ACC112 (cell line): ENCODE data around the gene ABHD1.

Source experiments
- H2AFZ ChIP-seq: fragments of 200-600 bp; sonication (generic); one replicate; pipeline ENCODE4 v1.6.0; 2017; ENCODE audit warnings: antibody characterized with exemption, low read length; ENCODE audit not compliant: unreplicated experiment
- H3K27ac ChIP-seq: fragments of 200-600 bp; sonication (generic); 2 replicates; pipeline ENCODE4 v1.5.1; 2014; ENCODE audit warnings: low read depth, mild to moderate bottlenecking, antibody characterized with exemption, low read length, moderate library complexity
- H3K27me3 ChIP-seq: fragments of 200-600 bp; sonication (generic); 2 replicates; pipeline ENCODE4 v1.6.1; 2014; ENCODE audit warnings: mild to moderate bottlenecking, antibody characterized with exemption, low read length, moderate library complexity, mixed read lengths; ENCODE audit not compliant: insufficient read depth
- H3K36me3 ChIP-seq: fragments of 200-600 bp; sonication (generic); 2 replicates; pipeline ENCODE4 v1.6.1; 2016; ENCODE audit warnings: mild to moderate bottlenecking, antibody characterized with exemption, low read length, moderate library complexity, mixed read lengths; ENCODE audit not compliant: insufficient read depth
- H3K4me1 ChIP-seq: fragments of 200-600 bp; sonication (generic); one replicate; pipeline ENCODE4 v1.6.1; 2016; ENCODE audit warnings: low read length, mixed read lengths; ENCODE audit not compliant: insufficient read depth, unreplicated experiment, control insufficient read depth
- H3K4me3 ChIP-seq: fragments of 200-600 bp; sonication (generic); 2 replicates; pipeline ENCODE4 v1.5.1; 2014; ENCODE audit warnings: mild to moderate bottlenecking, low read depth, low read length
- H3K79me2 ChIP-seq: fragments of 200-600 bp; sonication (generic); one replicate; pipeline ENCODE4 v1.6.0; 2016; ENCODE audit warnings: low read length; ENCODE audit not compliant: control insufficient read depth, unreplicated experiment, insufficient read depth

ABHD1 gene

DNA sequence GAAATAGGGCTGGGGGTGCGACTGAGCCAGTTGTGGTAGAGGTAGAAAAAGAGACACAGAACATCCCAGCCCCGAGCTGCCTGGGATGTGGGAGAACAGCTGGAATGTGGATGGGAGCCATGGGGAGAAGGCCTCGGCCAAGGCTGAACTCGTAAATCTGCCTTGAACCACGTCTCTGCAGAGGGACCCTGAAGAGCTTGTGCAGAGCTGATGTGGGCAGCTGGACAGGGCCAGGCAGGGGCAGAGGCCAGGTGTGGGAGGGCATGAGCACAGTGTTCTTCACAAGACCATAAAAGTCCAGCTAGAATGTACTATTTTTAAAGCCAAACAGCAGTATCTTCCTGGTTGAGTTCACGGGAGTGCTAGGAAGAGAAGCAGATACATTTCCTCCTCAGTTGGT, 30.9 kb downstream of the ABHD1 start:
- Histone ChIP-seq H2AFZ (no peak overlapping the region), H3K4me1 (no peaks in the 10 kb centered on the region), H3K27ac (no peak overlapping the region)

DNA sequence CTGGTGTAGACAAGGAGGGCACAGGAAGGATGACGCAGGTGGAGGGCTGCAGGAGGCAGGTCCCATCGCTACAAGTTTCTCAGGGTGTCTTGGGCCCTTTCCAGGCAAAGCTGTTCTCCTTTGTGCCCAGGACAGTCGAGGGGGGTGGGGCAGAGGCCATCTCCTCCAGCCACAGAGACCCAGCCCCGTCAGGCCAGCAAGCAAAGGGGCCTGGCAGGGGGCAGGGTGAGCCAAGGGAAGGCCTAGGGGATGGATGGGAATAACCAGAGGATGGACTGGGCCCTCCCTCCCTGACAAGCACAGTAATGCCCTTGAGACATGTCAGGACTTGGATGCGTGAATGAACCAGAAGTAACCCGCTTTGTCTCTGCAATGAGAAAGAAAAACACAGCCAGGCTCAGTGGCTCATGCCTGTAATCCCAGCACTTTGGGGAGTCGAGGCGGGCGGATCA, 31.5 kb downstream of the ABHD1 start:
- Histone ChIP-seq H3K79me2 (no peaks in the 10 kb centered on the region), H3K4me1 (no peaks in the 10 kb centered on the region), H3K27me3 (no peaks in the 10 kb centered on the region), H3K4me3 (no peak overlapping the region), H3K36me3 (no peaks in the 10 kb centered on the region), H2AFZ (no peak overlapping the region), H3K27ac (no peak overlapping the region)

More for the DNA sequence above, 30.9 kb downstream of the ABHD1 start:
- Histone ChIP-seq H3K27me3 (no peaks in the 10 kb centered on the region), H3K79me2 (no peaks in the 10 kb centered on the region), H3K36me3 (no peaks in the 10 kb centered on the region), H3K4me3 (no peak overlapping the region)

DNA sequence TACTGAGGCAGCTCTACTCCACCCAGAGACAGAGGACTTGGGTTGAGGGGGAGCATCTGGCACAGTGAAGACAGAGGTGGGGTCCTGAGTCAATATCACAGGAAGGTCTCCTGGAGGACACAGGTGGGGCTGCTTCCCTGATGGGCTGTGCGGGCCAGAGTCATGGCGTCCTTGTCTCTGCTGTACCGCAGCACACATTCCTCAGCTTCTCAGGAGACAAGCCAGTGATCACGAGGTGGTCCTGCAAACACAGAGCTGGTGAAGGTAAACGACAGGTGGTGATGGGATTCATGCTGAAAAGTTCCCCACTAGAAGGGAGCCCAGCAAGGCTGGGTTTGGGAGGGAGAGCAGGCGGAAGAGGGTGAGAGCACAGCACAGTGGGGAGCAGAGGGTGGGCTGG, 34.9 kb downstream of the ABHD1 start:
- Histone ChIP-seq H3K79me2 (no peaks in the 10 kb centered on the region), H3K27ac (no peak overlapping the region), H3K36me3 (no peaks in the 10 kb centered on the region), H3K4me1 (no peaks in the 10 kb centered on the region), H2AFZ (no peak overlapping the region), H3K4me3 (no peak overlapping the region), H3K27me3 (no peaks in the 10 kb centered on the region)

DNA sequence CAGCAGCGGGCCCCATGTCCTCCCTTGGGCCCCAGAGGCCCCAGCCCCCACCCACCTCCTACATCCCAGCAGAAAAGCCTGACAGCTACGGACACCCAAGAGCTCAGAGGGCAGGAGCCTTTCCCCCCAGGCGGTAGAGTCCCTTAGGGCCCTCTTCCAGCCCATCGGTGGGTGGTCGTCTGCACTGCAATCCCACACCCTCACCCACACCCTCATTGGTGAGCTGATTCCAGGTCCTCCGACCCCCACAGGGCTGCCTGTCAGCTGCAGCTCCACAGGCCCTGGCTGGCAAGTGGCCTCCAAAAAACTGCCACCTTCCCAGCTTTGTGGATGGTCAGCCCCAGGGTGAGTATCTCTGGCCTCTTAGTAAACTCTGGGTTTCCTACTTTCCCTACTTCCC, 35.7 kb downstream of the ABHD1 start:
- H3K36me3 ChIP-seq, result no peaks in the 10 kb centered on the region
- H3K4me3 ChIP-seq, result no peak overlapping the region
- no peak overlapping the region for H3K27ac ChIP-seq
- no peak overlapping the region for H2AFZ ChIP-seq
- H3K4me1 ChIP-seq, result no peaks in the 10 kb centered on the region
- no peaks in the 10 kb centered on the region for H3K27me3 ChIP-seq
- H3K79me2 ChIP-seq, result no peaks in the 10 kb centered on the region

DNA sequence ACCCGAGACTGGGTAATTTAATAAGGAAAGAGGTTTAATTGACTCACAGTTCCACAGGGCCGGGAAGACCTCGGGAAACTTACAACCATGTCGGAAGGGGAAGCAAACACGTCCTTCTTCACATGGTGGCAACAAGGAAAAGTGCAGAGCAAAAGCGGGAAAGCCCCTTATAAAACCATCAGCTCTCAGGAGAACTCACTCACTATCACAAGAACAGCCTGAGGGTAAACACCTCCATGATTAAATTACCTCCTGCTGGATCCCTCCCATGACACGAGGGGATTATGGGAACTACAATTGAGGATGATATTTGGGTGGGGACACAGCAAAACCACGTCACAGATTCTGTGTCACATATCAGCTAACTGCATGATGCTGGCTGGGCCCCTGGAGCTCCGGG, 36.6 kb downstream of the ABHD1 start:
- no peaks in the 10 kb centered on the region for H3K4me1 ChIP-seq
- no peak overlapping the region for H3K4me3 ChIP-seq
- no peak overlapping the region for H3K27ac ChIP-seq
- no peaks in the 10 kb centered on the region for H3K79me2 ChIP-seq
- H2AFZ ChIP-seq, result no peak overlapping the region
- no peaks in the 10 kb centered on the region for H3K36me3 ChIP-seq
- no peaks in the 10 kb centered on the region for H3K27me3 ChIP-seq

DNA sequence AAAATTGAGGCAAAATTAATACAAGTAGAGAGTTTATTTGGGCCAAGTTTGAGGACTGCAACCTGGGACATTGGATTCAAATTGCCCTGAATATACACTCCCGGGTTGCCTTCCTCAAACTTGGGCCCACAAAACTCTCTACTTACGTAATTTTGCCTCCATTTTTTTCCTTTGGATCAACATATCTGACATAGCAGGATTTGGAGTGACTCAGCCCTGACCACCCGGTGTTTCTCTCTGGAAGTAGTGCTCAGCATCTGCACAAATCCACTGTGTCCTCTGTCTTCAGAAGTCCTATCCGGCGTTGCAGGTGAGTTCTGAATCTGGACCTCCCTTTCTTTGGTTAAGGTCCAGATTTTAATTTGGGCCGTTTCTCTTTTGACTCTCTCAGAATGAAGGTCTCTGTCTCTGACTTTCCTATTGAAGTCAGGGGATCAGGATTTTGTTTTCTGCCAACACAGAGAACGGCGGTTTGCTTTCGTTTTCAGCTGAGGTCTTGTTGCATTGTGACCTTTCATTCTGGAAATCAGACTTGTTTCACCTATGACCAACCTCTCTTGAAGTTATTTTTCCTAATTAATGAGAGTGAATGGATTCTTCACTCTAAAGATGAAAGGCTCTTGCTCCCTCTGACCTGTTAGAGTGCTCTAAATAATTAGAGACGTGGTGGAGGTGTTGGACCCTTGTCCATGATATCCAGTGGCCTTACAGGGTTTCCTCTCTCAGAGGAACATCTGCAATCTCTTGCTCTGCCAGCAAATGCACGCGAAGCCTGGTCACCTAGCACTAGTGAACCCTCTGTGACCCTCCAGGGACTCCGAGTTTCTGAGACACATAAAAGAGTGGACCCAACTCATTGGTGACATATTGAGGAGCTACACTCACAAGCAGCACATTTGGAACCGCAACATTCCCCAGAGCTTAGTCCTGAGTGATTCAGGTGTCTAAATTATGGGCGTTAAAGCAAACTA, 38.8 kb downstream of the ABHD1 start:
- no peaks in the 10 kb centered on the region for H3K27me3 ChIP-seq
- no peaks in the 10 kb centered on the region for H3K79me2 ChIP-seq
- H3K27ac ChIP-seq, result no peak overlapping the region
- no peak overlapping the region for H2AFZ ChIP-seq
- no peaks in the 10 kb centered on the region for H3K4me1 ChIP-seq
- H3K4me3 ChIP-seq, result no peak overlapping the region
- no peaks in the 10 kb centered on the region for H3K36me3 ChIP-seq

DNA sequence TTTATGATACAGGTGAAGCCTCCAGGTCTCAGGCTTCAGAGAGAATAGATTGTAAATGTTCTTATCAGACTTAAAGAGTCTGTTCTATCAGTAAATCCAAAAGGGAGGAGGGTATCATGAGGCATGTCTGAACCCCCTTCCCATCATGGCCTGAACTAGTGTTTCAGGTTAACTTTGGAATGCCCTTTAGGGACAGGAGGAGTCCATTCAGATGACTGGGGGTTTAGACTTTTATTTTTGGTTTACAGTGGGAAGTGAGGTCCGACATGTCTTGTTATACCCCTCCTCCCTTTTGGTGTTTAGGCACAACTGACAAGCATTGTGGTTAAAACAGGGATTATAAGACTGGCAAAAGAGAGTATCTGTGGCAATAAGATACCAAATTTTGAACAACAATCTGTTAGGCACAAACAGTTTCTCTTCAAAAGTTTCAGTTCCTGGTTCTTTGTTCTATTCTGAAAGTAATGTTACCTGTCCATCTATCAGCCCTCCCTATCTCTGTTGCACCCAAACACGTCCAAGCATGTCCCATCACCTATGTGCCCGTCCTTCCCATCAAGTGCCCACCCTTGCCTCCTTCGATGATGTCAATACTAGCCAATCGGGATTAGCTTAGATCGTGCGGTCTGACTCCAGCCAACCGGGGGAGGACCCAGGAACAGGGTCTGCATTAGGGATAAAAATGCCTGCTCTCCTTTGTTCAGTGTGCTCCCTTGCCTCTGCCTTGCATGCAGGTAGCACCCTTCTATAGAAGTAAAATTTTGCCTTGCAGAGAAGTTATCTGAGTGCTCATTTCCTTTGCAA, 41.5 kb downstream of the ABHD1 start:
- Histone ChIP-seq H3K79me2 (no peaks in the 10 kb centered on the region), H3K4me3 (no peak overlapping the region), H3K4me1 (no peaks in the 10 kb centered on the region), H3K27me3 (no peaks in the 10 kb centered on the region), H2AFZ (no peak overlapping the region), H3K27ac (no peak overlapping the region), H3K36me3 (no peaks in the 10 kb centered on the region)

DNA sequence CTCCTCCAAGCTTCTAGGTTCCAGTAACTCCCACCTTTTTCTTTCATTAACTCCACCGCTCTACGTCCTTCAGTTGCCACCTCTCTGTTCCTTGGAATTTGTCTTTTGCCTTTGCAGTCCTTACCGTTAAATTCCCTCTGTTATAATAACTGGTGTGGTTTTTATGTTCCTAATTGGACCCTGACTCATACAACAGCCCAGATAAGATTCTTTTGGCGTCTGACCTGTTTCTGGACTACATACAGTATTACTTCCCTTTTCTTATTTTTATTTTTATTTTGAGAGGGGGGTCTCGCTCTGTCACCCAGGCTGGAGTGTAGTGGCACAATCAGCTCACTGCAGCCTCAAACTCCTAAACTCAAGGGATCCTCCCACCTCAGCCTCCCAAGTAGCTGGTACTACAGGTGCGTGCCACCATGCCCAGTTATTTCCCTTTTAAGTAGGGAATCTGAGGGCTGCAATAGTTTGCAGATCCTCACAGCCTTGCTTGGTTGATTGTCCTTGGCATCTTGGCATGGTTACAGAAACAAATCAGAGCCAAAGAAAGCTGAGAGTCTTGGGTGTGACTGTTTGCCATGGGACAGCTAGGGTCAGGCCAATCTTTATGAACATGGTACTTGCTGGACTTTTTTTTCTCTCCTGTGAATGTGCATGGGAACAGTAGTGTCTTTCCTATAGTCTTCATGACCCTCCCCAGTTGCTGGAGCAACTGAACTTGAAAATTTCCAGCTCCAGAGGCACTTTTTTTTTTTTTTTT, 47.1 kb downstream of the ABHD1 start:
- no peaks in the 10 kb centered on the region for H3K36me3 ChIP-seq
- H3K4me3 ChIP-seq, result no peak overlapping the region
- no peak overlapping the region for H3K27ac ChIP-seq
- H3K79me2 ChIP-seq, result no peaks in the 10 kb centered on the region
- no peaks in the 10 kb centered on the region for H3K4me1 ChIP-seq
- no peaks in the 10 kb centered on the region for H3K27me3 ChIP-seq
- no peak overlapping the region for H2AFZ ChIP-seq

DNA sequence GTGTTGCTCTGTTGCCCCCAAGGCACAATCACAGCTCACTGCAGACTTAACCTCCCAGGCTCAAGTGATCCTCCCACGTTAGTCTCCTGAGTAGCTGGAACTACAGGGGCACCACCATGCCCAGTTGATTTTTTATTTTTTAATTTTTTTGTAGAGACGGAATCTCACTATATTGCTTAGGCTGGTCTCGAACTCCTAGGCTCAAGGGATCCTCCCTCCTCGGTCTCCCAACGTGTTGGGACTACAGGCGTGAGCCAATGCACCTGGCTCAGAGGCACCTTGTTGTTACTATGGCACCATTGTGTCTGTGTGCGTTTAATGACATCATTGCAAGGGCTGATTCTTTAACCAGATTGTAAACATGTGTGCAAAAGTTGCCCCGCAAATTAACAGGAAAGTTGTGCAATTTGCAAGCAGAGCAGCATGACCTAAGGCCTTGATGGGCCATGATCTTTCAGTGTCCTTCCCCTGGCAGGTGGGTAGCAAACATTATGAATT, 47.8 kb downstream of the ABHD1 start:
- H3K4me3 ChIP-seq, result no peak overlapping the region
- H3K36me3 ChIP-seq, result no peaks in the 10 kb centered on the region
- no peaks in the 10 kb centered on the region for H3K4me1 ChIP-seq
- H3K27me3 ChIP-seq, result no peaks in the 10 kb centered on the region
- H2AFZ ChIP-seq, result no peak overlapping the region
- no peaks in the 10 kb centered on the region for H3K79me2 ChIP-seq
- H3K27ac ChIP-seq, result no peak overlapping the region

DNA sequence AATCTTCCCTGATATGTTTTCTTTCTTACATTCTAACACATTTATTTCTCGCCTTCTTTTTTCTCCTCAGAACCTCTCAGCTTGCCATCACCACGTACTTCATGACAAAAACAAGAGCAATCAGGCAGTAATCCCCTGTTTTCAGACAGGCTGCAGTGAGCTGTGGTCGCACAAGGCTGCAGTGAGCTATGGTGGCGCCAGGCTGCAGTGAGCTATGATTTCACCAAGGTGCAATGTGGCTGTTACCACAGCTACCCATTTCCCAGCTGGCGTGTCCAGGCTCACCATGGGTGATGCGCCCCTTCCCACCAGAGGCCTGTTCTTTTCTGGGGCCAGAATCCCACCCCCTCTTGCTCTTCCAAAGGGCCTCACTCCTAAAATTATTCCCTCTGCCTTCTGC, 51.0 kb downstream of the ABHD1 start:
- Histone ChIP-seq H3K4me3 (no peak overlapping the region), H3K27ac (no peak overlapping the region), H3K79me2 (no peaks in the 10 kb centered on the region), H3K36me3 (no peaks in the 10 kb centered on the region), H3K27me3 (no peaks in the 10 kb centered on the region), H3K4me1 (peaks cover 8% of the 10 kb centered on the region), H2AFZ (no peak overlapping the region)
